HG03520 (cell line): ENCODE results near the gene ROBO1.

Source experiments
- ATAC-seq: cut with Tn5 transposase; IDR thresholded peaks from one replicate; pipeline ENCODE4 v1.9.1; 2021; ENCODE audit warnings: mild to moderate bottlenecking, moderate library complexity; ENCODE audit not compliant: unreplicated experiment

ROBO1 gene

GRCh38 chr3:79478620-79479019, 289.2 kb downstream of the ROBO1 start:
- no peak for ATAC-seq

DNA sequence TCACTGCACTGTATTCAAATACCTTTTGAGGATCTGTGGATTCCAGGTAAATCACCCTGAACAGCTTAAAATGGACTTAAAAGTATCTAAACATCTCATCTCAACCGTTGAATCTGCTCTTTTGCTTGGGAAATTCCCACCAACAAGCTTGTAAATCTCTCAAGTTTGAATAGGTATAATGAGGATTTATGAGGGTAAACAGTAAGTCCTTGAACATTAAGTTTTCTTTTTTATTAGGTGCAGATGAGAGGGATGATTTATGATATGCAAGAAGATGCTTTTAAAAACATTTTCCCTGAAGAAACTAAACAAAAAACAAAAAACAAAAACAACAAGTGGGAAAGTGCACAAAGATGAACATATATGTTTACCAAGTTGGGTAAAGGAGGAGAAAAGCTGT, 290.6 kb downstream of the ROBO1 start:
- ATAC-seq: no peak

DNA sequence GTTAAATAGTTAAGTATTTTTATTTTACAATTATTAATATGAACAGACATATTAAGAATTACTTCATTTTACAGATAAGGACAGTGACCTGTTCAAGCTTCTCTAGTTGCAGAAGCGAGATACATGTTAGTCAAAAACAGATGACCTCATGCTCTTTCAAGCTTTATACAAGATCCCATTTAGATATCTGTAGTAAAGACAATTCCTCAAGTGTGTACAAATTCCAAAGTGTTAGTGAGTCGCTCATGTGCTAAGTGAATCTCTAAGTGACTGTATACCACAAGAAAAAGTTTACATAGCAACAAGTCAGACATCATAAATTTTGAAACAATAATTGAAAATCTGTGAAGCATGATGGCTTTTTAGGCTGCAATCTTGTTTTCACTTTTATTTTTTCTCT, 293.8 kb downstream of the ROBO1 start:
- ATAC-seq: no peak

DNA sequence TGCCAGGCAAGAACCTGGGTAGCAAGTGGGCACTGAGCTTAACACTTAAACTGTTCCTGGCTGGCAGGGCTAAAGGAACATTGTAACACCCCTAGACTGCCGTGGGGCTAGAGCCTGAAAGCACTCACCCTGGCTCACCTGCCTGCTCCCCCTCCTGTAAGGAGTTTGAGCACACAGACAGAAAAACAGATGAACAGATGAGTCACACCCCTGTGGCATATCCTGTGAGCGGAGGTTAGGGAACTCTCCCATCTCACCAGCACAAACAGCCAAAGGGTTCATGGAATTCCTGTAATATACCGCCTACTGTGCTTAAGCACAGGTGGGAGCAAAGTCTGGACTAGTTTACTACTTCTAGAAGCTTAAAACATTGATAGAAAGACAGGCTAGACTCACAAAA, 300.1 kb downstream of the ROBO1 start:
- no peak for ATAC-seq

GRCh38 chr3:79461129-79461792, 306.5 kb downstream of the ROBO1 start:
- ATAC-seq: no peak

DNA sequence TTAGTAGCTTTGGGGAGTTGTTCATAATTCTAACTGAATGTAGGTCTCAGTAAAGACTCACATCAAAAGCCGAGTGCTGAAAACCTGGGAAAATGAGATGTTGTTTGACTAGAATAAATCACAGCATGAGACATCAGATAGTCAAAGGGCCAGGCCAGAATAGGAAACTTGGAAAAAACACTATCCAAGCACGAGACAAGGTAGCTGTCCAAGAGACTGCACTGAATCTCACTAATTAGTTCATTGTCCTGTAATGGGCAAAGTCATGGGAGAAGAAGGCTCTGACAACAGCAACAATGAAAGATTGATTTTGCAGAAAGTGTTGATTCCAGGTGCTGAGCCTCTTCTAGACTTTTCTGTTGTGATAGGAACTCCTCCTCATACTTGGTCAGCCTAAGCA, 314.2 kb downstream of the ROBO1 start:
- ATAC-seq: no peak

DNA sequence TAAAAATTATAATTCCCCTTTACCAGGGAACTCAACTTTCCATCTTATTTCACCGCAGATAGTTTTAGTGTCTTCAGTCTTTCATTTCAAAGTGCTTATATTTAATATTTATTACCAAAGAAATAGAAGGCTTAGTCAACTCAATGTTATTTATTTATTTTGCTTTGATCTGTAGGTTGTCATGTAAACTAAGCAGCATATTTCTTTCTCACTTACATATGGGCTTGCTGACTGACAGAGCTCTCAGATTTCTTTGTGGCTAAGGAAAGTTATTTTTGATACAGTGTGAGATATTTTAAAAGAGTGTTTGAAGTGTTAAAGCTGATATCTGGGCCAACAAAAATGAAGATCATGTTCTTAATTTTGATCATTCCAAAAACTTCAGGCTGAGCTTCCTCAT, 331.4 kb downstream of the ROBO1 start:
- no peak for ATAC-seq

DNA sequence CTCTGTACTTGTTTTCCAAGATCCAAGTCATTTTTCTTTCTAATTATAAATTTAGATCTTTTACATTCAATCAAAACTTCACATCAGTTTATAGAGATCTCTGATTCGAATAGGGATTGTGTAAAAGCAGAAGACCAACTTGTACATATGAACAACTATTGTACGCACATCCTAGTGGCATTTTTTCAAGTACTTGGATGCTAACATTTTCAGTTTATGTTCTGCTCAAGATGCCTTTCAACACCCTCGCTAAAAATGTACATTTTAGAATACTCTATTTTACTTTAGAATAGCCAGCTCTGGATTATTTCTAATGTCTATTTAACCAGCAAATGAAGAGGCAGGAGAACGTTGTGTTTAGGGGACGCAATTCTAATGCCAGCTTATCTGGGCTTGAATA, 340.7 kb downstream of the ROBO1 start:
- no peak for ATAC-seq

DNA sequence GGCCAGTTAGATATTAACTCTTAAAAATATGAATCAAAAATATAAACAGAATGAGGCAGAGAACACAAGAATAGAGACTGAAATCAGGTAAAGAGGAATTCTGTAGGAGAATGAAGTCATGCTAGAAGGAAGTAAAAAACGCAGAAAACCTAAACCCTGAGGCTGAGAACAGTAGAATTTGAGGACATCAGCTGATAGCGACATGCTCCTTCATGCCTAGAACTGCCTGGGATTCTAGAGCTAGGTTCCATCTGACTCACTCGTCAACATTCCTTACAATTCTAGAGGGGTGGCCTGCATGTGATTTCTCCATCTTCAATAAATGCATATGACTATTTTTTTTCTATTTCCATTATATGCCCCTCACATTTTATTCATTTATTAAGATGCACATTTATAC, 343.0 kb downstream of the ROBO1 start:
- ATAC-seq: no peak

DNA sequence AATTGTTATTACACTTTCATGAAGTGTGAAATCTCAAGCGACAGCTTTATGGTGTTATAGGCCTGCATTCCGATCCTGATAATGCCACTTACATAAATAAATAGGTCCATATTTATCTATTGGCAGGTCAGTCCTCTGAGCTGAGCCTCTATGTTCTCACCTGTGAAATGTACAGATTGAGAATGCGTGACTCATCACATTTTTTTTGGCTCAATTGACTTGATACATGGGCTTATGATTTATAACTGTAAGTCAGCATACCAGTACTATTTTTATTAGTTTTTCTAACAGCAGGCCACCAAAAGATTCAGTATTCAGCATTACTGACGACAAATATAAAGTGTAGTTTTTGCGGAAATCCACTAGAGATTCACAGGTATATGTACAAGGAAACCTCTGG, 344.4 kb downstream of the ROBO1 start:
- no peak for ATAC-seq

GRCh38 chr3:79421273-79421672, 346.5 kb downstream of the ROBO1 start:
- ATAC-seq: no peak

DNA sequence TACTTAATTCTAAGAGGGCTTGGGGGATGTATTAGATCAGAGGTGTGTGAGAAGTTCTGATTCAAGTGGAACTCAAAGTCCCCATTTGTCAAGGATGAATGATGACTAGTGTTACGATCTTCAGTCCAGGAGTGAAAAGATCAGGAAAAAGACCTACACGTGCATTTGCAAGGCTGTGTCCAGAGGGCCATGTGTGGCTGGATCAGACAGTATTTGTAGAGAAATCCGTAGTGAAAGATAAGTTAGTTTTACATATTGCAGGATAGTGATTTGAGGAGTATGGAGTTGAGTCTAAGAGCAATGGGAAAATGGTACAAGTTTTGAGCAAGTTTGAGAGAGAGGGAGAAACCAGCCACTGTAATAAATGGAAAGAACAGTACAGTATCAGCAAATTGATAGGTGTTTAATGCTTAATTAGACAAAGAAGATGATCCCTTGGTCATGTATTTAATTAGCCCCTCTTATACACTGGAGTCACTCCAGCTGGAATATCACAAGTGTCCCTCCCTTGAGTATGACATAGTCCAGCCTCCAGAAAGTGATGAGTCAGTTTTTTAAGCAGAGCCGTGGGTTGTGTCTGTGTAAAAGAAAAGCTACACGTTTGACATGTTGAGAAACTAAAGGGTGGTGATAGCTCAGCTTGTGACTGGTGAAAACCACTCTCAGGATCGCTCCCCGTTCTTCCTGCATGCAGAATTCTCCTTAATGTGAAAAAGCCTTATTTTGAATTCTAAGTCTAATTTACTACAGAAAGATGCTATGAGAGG, 348.8 kb downstream of the ROBO1 start:
- no peak for ATAC-seq

GRCh38 chr3:79415356-79415755, 352.4 kb downstream of the ROBO1 start:
- ATAC-seq: no peak

GRCh38 chr3:79414806-79415205, 353.0 kb downstream of the ROBO1 start:
- ATAC-seq: no peak

GRCh38 chr3:79414035-79414434, 353.8 kb downstream of the ROBO1 start:
- no peak for ATAC-seq

DNA sequence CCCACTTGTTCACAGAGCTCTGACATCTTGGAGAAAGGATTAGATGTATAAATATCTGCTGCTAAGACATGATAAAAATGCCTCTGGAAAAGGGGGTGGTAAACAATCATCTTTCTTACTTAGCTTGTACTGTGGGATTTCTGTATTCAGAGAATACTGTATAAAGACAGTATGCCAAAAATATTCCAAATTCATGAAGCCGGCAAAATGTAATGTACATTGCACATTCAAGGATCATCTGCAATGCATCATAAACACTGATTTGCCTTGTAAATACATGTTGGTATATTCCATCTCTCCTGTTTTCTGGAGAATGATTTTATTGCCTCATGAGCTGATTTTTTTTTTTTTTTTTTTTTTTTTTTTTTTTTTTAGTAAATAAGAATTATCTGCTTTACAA, 355.3 kb downstream of the ROBO1 start:
- ATAC-seq: no peak

GRCh38 chr3:79410617-79411016, 357.2 kb downstream of the ROBO1 start:
- ATAC-seq: no peak

DNA sequence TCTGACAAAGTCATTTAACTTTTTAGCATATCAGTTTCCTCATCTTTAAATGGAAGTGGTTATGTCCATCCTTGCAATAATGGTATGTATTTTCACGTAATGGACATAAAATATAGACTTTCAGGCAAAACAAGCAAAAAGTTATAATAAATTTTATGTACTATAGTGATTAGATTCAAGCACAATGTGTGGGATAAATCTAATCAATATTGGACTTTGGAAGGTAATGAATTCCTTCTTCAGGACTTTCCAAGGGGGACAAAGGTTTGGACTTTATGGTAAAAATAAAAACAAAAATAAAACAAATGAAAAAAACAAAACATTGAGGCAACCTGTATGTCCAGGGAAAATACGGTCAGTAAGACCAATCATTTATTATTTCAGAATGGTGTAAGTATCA, 357.7 kb downstream of the ROBO1 start:
- no peak for ATAC-seq

GRCh38 chr3:79406175-79406574, 361.6 kb downstream of the ROBO1 start:
- no peak for ATAC-seq

DNA sequence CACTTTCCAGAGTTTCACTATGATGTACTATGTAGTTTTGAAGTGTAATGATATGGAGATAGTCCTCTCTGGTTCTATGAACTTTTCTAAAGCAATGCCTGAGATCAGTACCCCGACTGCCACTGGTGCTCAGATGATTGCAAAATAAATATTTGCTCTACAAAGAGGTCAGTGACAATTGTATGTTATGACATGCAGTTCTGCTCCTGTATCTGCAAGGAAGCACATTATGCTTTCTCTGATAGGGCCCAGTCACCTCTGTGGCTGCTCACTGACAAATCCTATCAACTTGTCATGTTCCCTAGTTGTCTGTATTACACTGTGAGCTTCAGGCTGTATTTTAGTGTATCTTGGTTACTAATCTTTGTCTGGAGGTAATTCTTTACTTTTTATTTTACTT, 362.6 kb downstream of the ROBO1 start:
- no peak for ATAC-seq

DNA sequence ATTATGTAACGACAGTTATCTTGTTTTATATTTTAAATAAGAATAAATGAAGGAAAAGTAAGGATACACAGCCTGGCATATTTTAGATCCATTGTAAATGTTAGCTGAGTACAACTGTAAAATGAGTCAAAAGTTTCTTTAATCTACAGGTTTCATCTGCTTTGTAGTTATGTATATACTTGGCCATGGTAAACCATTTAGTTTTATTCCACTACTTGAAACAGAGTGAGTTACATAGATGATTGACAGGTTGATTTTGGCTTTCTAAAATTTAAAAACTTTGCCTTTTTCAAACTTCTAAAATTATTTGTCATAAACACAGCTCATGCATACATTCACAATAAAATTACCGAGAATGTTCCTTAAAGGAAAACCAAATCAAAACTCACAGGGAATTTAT, 371.2 kb downstream of the ROBO1 start:
- no peak for ATAC-seq

- no peak for ATAC-seq
Observed at GRCh38 chr3:79392479-79392878, 375.3 kb downstream of the ROBO1 start.

GRCh38 chr3:79390352-79390751, 377.4 kb downstream of the ROBO1 start:
- ATAC-seq: no peak
